Skin of body (tissue), 2 donors: ENCODE measurements around the gene GPR143. TPM values are rescaled to one million over a fixed set of nuclear protein-coding genes. Genes with fewer than 3 reads are reported as not detected.

Experiments used
- DNase-seq: peaks from one replicate; lab custom pipeline; 2025; lab: John Stamatoyannopoulos, UW
- total RNA-seq: library from RNA; depleted of rRNA; stranded (reverse); fragments of >200 nt; gene quantifications from one replicate; pipeline ENCODE4 v1.2.3, GENCODE V29; 2014

Gene GPR143
- total RNA-seq, 1 donor from 2014 or later: 1.6 TPM

GRCh38 chrX:9676306-9676705 lies 89.3 kb downstream of the GPR143 start:
- DNase-seq: peak; percentile 41

Other genes with a start within 250 kb of the GPR143 start
- gene SHROOM2, start 20.6 kb upstream of the GPR143 start, total RNA-seq: 3.1 TPM
- 0.30 TPM for gene CLDN34, start 201.5 kb upstream of the GPR143 start, total RNA-seq